HG03097 (cell line): Measurements from ENCODE around the gene PRLH.
"Not testable (repeated sequence)": the region's sequence is repeated elsewhere in the genome, so short reads cannot be mapped to it uniquely, and the experiment has no call there.

ENCODE experiments used
- ATAC-seq: cut with Tn5 transposase; IDR thresholded peaks from one replicate; pipeline ENCODE4 v1.9.1; 2021; ENCODE audit not compliant: unreplicated experiment, low FRiP score

Gene PRLH

GRCh38 chr2:237577956-237578870 lies 11.8 kb downstream of the PRLH start:
- no peak for ATAC-seq

DNA sequence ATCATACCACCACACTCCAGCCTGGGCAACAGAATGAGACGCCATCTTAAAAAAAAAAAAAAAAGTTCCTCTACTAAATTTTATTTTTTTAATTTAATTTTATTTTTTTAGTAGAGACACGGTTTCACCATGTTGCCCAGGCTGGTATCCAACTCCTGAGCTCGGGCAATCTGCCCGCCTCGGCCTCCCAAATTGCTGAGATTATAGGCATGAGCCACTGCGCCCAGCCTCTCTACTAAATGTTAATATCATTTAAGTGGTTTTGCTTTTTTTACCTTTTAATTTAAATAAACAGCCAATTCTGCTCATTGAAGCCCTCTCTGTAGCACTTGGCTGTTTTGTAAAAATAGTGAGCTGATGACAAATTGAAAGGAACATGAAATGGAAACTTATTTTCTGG lies 15.0 kb downstream of the PRLH start:
- no peak for ATAC-seq

DNA sequence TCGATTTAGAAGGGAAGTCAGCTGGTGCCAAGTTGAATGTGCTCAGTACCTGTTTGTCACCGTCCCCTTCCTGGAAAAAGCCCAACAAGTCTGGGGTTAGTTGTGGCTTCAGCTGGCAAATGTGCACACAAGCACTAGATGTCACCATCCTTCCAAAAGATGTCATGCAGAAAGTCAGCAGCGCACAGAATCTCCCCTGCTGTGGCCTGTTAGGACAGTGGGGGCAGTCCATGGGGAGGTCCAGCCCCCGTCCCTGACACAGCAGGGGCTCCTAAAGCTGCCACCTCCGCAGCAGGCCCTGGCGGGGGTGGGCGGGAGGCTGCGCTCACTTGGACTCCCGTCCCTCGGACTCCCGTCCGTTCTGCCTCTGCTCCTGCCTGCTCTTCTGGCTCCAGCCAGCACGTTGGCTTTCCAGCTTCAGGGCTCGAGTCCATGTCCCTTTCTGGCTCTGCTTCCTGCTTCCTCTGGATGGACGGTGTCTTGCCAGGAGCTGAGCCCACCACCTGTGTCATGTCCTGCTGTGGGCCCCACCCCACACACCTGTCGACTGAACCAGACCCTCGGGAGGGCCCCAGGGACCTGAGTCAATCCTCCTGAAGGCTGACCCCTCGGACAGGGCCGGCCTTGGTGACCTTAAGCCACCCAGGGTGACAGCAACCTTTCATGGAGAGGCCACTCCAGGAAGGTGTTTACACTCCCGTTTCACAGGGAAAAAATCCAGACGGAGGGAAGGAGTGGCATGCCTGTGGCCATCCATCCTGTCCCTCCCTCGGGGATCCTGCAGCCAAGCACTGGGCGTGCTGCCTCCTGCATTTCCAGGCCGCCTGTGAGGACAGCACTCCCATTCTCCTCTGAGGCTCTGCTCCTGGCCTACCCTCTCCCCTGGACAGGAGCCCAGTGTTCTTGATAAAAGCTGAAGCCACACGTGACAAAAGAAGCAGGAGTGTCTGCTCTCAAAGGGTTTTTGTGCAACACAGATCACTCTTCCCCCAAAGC lies 15.7 kb downstream of the PRLH start:
- no peak for ATAC-seq

GRCh38 chr2:237583385-237584295 lies 17.3 kb downstream of the PRLH start:
- ATAC-seq: no peak

GRCh38 chr2:237585590-237586221 lies 19.3 kb downstream of the PRLH start:
- no peak for ATAC-seq

DNA sequence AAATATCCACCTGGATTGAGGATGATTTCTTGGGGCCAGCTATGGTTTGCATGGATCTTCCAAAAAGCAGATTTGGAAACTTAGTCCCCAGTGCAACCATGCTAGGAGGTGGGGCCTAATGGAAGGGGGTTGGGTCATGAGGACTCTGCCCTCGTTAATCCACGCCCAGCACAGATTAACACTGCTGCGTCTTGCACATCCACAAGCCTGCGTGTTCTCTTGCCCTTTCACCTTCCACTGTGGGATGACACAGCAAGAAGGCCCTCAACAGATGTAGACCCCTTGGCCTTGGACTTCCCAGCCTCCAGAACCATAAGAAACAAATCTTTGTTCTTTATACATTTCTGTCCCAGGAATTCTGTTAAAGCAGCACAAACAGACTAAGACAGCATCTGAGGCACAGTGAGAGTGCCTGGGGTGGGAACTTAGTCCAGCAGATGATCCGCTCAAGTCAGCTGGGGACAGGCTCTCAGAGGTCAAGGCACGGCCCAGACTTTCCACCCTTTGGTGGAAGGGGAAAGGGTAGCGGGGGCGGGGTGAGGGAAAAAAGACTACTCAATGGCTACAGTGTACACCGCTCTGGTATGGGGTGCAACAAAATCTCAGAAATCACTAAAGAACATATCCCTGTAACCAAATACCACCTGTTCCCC lies 21.8 kb downstream of the PRLH start:
- no peak for ATAC-seq

DNA sequence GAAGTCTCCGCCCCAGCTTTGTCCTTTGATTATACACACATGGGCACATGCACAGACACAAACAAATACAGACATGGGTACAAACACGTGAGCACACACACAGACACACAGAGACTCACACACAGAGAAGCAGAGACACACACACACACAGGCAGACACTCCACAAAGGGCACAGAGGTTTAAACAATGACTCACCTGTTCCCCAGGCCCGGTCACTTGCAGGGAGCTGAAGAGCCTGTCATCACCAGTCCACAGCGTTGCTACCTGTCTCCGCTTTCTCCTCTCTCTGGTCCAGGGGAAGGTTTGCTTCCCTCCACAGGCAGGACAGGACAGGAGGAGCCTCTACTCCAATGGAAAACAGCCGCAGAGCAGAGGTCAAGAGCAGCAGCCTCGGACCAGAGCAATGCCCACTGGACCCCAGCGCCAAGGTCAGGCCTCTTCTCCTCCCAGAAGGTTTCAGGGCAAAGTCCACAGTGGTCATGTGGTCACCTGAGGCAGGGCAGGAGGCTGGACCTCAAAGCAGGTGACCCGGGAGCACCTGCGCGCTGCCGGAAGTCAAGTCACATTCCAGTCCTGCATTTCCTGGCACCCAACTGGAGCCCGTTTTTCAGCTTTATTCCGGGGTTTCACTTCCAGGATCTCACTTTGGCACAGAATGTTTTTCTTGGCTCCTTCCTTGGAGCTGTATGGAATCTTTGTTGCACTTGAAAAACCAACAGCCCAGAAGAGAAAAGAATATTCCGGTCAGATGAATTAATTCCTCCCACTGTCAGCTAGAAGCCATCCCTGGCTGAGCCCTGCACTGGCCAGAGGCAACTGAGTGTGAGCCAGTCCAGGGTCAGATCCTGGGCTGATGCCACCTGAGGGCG lies 24.1 kb downstream of the PRLH start, which contains the start of gene RAB17:
TSS of gene RAB17 (minus strand) at position 463 of the 869 bp plus-strand sequence. CDS start 4,580 bp downstream, outside the sequence.
- no peak for ATAC-seq

- ATAC-seq: no peak
Measured at GRCh38 chr2:237591141-237591881, 24.9 kb downstream of the PRLH start.

- no peak for ATAC-seq
Measured at GRCh38 chr2:237592425-237592980, 26.1 kb downstream of the PRLH start.

DNA sequence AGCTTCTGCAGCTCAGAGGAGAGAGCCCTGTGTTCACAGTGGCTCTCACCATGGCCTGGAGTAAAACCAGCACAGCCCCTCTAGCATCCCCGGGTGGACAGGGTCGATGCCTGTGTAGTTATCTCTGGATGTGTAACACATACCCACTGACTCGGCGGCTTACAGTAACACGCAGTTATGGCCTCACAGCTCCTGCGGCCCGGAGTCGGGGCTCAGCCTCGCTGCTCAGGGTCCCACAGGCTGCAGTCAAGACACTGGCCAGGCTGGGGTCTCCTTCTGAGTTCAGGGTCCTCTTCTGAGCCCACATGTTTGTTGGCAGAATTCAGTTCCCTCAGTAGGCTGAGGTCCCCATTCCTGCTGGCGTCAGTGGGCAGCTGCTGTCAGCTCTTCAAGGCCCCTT lies 26.7 kb downstream of the PRLH start:
- ATAC-seq: no peak

GRCh38 chr2:237593596-237594320 lies 27.4 kb downstream of the PRLH start:
- no peak for ATAC-seq

DNA sequence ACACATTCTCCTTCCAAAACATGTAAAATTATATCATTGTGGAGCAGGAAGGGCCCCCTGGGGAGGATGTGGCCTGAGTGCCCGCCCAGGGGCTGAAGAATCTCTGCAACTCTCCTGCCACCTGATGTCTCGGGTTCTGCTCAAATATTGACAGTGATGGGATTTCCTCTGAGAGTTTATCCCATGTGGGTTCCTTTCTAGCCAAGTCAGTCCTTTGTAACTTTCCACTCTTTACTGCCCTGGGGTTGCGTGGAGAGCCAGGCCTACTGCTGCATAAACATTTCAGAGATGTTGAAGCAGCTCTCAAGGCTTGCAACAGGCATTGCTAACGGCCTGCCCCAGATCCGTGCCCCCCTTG lies 28.1 kb downstream of the PRLH start:
- no peak for ATAC-seq

GRCh38 chr2:237595829-237596519 lies 29.6 kb downstream of the PRLH start:
- not testable (repeated sequence) for ATAC-seq

GRCh38 chr2:237596520-237597195 lies 30.3 kb downstream of the PRLH start:
- ATAC-seq: no peak
